NCI-H1048 (cell line): ENCODE data around the gene AK1.
A peak's percentile ranks its signal among the peaks of the same experiment; 100 is the strongest.

ENCODE experiments used
- DNase-seq: peaks from one replicate; lab custom pipeline; 2025; lab: John Stamatoyannopoulos, UW

AK1 gene

GRCh38 chr9:127877566-127877998 is at the start of gene AK1:
Gene AK1, minus strand, starts transcription at chr9:127877675. Its CDS starts 3,058 bp downstream, at chr9:127874617.
- peak; percentile 59 for DNase-seq

GRCh38 chr9:127926906-127927200 is 49.4 kb upstream of the AK1 start:
- no peak for DNase-seq

GRCh38 chr9:127925959-127926905 is 48.8 kb upstream of the AK1 start:
- DNase-seq: no peak

- DNase-seq: no peak
Observed at GRCh38 chr9:127924736-127925444, 47.4 kb upstream of the AK1 start.

GRCh38 chr9:127923771-127924170 is 46.3 kb upstream of the AK1 start:
- no peak for DNase-seq

- DNase-seq: no peak
Observed at GRCh38 chr9:127923046-127923445, 45.6 kb upstream of the AK1 start.

GRCh38 chr9:127921557-127922120 is 44.2 kb upstream of the AK1 start:
- no peak for DNase-seq

GRCh38 chr9:127920794-127921193 is 43.3 kb upstream of the AK1 start:
- DNase-seq: no peak

- no peak for DNase-seq
Observed at GRCh38 chr9:127919253-127919815, 41.9 kb upstream of the AK1 start.

- DNase-seq: no peak
Observed at GRCh38 chr9:127918183-127919107, 41.0 kb upstream of the AK1 start.

- DNase-seq: no peak
Observed at GRCh38 chr9:127917603-127918002, 40.1 kb upstream of the AK1 start.

GRCh38 chr9:127916720-127917581 is 39.5 kb upstream of the AK1 start, which contains the start of gene ST6GALNAC4:
Gene ST6GALNAC4, minus strand, starts transcription at chr9:127917041. Its CDS starts 622 bp downstream, at chr9:127916419.
- DNase-seq: no peak

GRCh38 chr9:127915801-127916719 is 38.6 kb upstream of the AK1 start:
- DNase-seq: no peak

GRCh38 chr9:127915325-127915752 is 37.9 kb upstream of the AK1 start:
- DNase-seq: no peak

- DNase-seq: no peak
Observed at GRCh38 chr9:127913682-127914081, 36.2 kb upstream of the AK1 start.

- no peak for DNase-seq
Observed at GRCh38 chr9:127912882-127913281, 35.4 kb upstream of the AK1 start.

- no peak for DNase-seq
Observed at GRCh38 chr9:127912296-127912695, 34.8 kb upstream of the AK1 start.

- DNase-seq: no peak
Observed at GRCh38 chr9:127910613-127911205, 33.2 kb upstream of the AK1 start.

GRCh38 chr9:127909839-127910273 is 32.4 kb upstream of the AK1 start:
- DNase-seq: no peak
